CD4-positive, alpha-beta memory T cell (primary cell): Measurements from ENCODE around the gene OTUB1. TPM values are rescaled to one million over a fixed set of nuclear protein-coding genes. Genes with fewer than 3 reads are reported as not detected.
"Not testable (repeated sequence)": the region's sequence is repeated elsewhere in the genome, so short reads cannot be mapped to it uniquely, and the experiment has no call there.

ENCODE experiments used
- CTCF ChIA-PET: fragments of 350-600 bp; sonication (Branson Sonifier 250); formaldehyde crosslinking; loops from one replicate; lab custom pipeline; 2021; ENCODE audit warnings: inconsistent platforms; ENCODE audit not compliant: partially characterized antibody; lab: Charles Lee
- POLR2A ChIA-PET: fragments of 350-600 bp; sonication (Branson Sonifier 250); formaldehyde crosslinking; loops from one replicate; lab custom pipeline; 2021; ENCODE audit not compliant: partially characterized antibody; lab: Charles Lee
- DNase-seq, 5 donors: peaks; one replicate each; pipeline versions ENCODE4 v3.0.0 to v3.0.0-alpha.2; 2020 to 2022; ENCODE audit warnings: mixed read lengths in 1 of 5
- H3K27ac ChIP-seq: one replicate; pipeline ENCODE4 v1.7.0; 2013; ENCODE audit warnings: low read depth, low read length
- H3K27me3 ChIP-seq: 2 replicates; pipeline ENCODE4 v1.7.0; 2013; ENCODE audit warnings: mild to moderate bottlenecking, low read length, moderate library complexity; ENCODE audit not compliant: insufficient read depth
- H3K36me3 ChIP-seq: 2 replicates; pipeline ENCODE4 v1.7.0; 2013; ENCODE audit warnings: mild to moderate bottlenecking, low read length, moderate library complexity; ENCODE audit not compliant: insufficient read depth
- H3K4me1 ChIP-seq: 2 replicates; pipeline ENCODE4 v1.7.0; 2013; ENCODE audit warnings: mild to moderate bottlenecking, low read length, moderate library complexity; ENCODE audit not compliant: insufficient read depth
- H3K4me3 ChIP-seq, 2 donors: one replicate each; pipeline ENCODE4 v1.7.0; 2013; ENCODE audit warnings: low read length in 2 of 2, mild to moderate bottlenecking in 1 of 2
- H3K9me3 ChIP-seq, 2 donors: one replicate each; pipeline ENCODE4 v1.7.0; 2013; ENCODE audit warnings: low read length in 2 of 2, control low read depth in 1 of 2; ENCODE audit not compliant: control insufficient read depth in 1 of 2
- H3K27ac Mint-ChIP-seq, 7 donors: one replicate each; pipeline ENCODE4 v1.8.0; 2020 to 2021; ENCODE audit warnings: mixed read lengths in 7 of 7, mild to moderate bottlenecking in 6 of 7, inconsistent platforms in 3 of 7, moderate library complexity in 3 of 7
- H3K27me3 Mint-ChIP-seq, 2 donors: one replicate each; pipeline ENCODE4 v1.8.0; 2020 to 2021; ENCODE audit warnings: mixed read lengths in 2 of 2
- H3K36me3 Mint-ChIP-seq, 2 donors: one replicate each; pipeline ENCODE4 v1.8.0; 2020 to 2021; ENCODE audit warnings: mixed read lengths in 2 of 2, inconsistent platforms in 1 of 2, mild to moderate bottlenecking in 1 of 2
- H3K4me1 Mint-ChIP-seq, 4 donors: one replicate each; pipeline ENCODE4 v1.8.0; 2020 to 2021; ENCODE audit warnings: mixed read lengths in 4 of 4, mild to moderate bottlenecking in 1 of 4
- H3K4me3 Mint-ChIP-seq, 8 donors: one replicate each; pipeline ENCODE4 v1.8.0; 2020 to 2021; ENCODE audit warnings: mixed read lengths in 8 of 8, mild to moderate bottlenecking in 7 of 8, moderate library complexity in 6 of 8, inconsistent platforms in 3 of 8
- H3K9me3 Mint-ChIP-seq, 8 donors: one replicate each; pipeline ENCODE4 v1.8.0; 2020 to 2021; ENCODE audit warnings: mixed read lengths in 8 of 8, mild to moderate bottlenecking in 5 of 8, inconsistent platforms in 3 of 8, moderate library complexity in 1 of 8
- intact Hi-C: fragments of 100-400 bp; cut with micrococcal nuclease; formaldehyde crosslinking; loops from one replicate; pipeline ENCODE4 v1.15.1; 2023
- polyA plus RNA-seq, 2 donors: library from polyadenylated mRNA; unstranded; fragments of 300-500 nt; fragmentation: Illumina TruSeq; gene quantifications; one replicate each; pipeline ENCODE4 v1.2.3, GENCODE V29; 2021
- total RNA-seq, 2 experiments: library from RNA; stranded (reverse); gene quantifications; one replicate each; pipeline ENCODE4 v1.2.3, GENCODE V29; 2021

OTUB1 gene
- total and polyA plus RNA-seq, 4 experiments from 2014 or later: 72.9 to 171 (median 102) TPM

- intact Hi-C loops: no loop called here
- no peak for DNase-seq
- Histone ChIP-seq H3K4me3 (no peak overlapping the region), H3K36me3 (no peaks in the 10 kb centered on the region), H3K27me3 (no peaks in the 10 kb centered on the region), H3K9me3 (no peaks in the 10 kb centered on the region), H3K27ac (no peak overlapping the region), H3K4me1 (no peaks in the 10 kb centered on the region)
- H3K4me3 Mint-ChIP-seq: no peak overlapping the region
- H3K36me3 Mint-ChIP-seq: no peaks in the 10 kb centered on the region
- ChIA-PET CTCF (no interaction called here), POLR2A (no interaction called here)
- H3K9me3 Mint-ChIP-seq: no peaks in the 10 kb centered on the region
- peaks cover 0 to 6% of the 10 kb centered on the region in 2 donors for H3K27me3 Mint-ChIP-seq
- H3K27ac Mint-ChIP-seq: no peak overlapping the region
- no peaks in the 10 kb centered on the region for H3K4me1 Mint-ChIP-seq
Observed at GRCh38 chr11:64044730-64045393, 58.6 kb downstream of the OTUB1 start.

- Mint-ChIP-seq H3K36me3 (no peaks in the 10 kb centered on the region), H3K4me1 (no peaks in the 10 kb centered on the region), H3K27me3 (no peaks in the 10 kb centered on the region), H3K27ac (no peak overlapping the region), H3K4me3 (no peak overlapping the region), H3K9me3 (no peaks in the 10 kb centered on the region)
- intact Hi-C loops: no loop called here
- Histone ChIP-seq H3K27ac (no peak overlapping the region), H3K36me3 (no peaks in the 10 kb centered on the region), H3K27me3 (no peaks in the 10 kb centered on the region), H3K4me1 (no peaks in the 10 kb centered on the region), H3K9me3 (no peaks in the 10 kb centered on the region), H3K4me3 (no peak overlapping the region)
- ChIA-PET POLR2A (no interaction called here), CTCF (no interaction called here)
- DNase-seq: no peak
Observed at GRCh38 chr11:64045700-64046099, 59.5 kb downstream of the OTUB1 start.

GRCh38 chr11:64047373-64047772 lies 61.1 kb downstream of the OTUB1 start:
- H3K9me3 Mint-ChIP-seq, H3K27ac Mint-ChIP-seq, H3K27ac ChIP-seq, H3K36me3 ChIP-seq, DNase-seq, intact Hi-C loops, POLR2A ChIA-PET, H3K4me1 ChIP-seq, H3K9me3 ChIP-seq, H3K36me3 Mint-ChIP-seq, H3K4me3 Mint-ChIP-seq, CTCF ChIA-PET, H3K27me3 Mint-ChIP-seq, H3K4me1 Mint-ChIP-seq, H3K27me3 ChIP-seq, H3K4me3 ChIP-seq: not testable (repeated sequence)

Other genes with a start within 250 kb of the OTUB1 start
- gene ZFTA, start 217.7 kb upstream of the OTUB1 start, total RNA-seq: 1 to 10 TPM; 1.4 to 1.7 TPM
- under 1 TPM in 1 of 2 donors, not detected in 1; 0.06 TPM for gene ZFTA, start 217.7 kb upstream of the OTUB1 start, polyA plus RNA-seq
- gene SPINDOC, start 173.0 kb upstream of the OTUB1 start, total RNA-seq: 10 to 100 TPM; 12.0 to 14.8 TPM
- under 1 TPM; 0.63 to 0.95 TPM for gene SPINDOC, start 173.0 kb upstream of the OTUB1 start, polyA plus RNA-seq
- 10 to 100 TPM; 60.4 to 68.0 TPM for gene MARK2, start 147.3 kb upstream of the OTUB1 start, total RNA-seq
- gene MARK2, start 147.3 kb upstream of the OTUB1 start, polyA plus RNA-seq: 10 to 100 TPM; 25.1 to 60.3 TPM
- not detected for gene RCOR2, start 69.3 kb upstream of the OTUB1 start, total RNA-seq
- gene RCOR2, start 69.3 kb upstream of the OTUB1 start, polyA plus RNA-seq: not detected
- 10 to 100 TPM; 24.2 to 24.8 TPM for gene NAA40, start 47.4 kb upstream of the OTUB1 start, total RNA-seq
- 1 to 10 TPM; 6.1 to 9.9 TPM for gene NAA40, start 47.4 kb upstream of the OTUB1 start, polyA plus RNA-seq
- gene COX8A, start 11.8 kb upstream of the OTUB1 start, total RNA-seq: 100 to 1,000 TPM; 113 to 130 TPM
- gene COX8A, start 11.8 kb upstream of the OTUB1 start, polyA plus RNA-seq: 100 to 1,000 TPM; 382 to 433 TPM
- not detected for gene FLRT1, start 49.5 kb downstream of the OTUB1 start, total RNA-seq
- not detected for gene FLRT1, start 49.5 kb downstream of the OTUB1 start, polyA plus RNA-seq
- gene MACROD1, start 179.7 kb downstream of the OTUB1 start, total RNA-seq: 1 to 10 TPM; 8.1 to 8.7 TPM
- 1 to 10 TPM; 5.0 to 6.5 TPM for gene MACROD1, start 179.7 kb downstream of the OTUB1 start, polyA plus RNA-seq
- gene STIP1, start 199.7 kb downstream of the OTUB1 start, total RNA-seq: 100 to 1,000 TPM in 1 of 2 experiments, 10 to 100 TPM in 1; 97.4 to 106 TPM
- 10 to 100 TPM; 37.1 to 98.8 TPM for gene STIP1, start 199.7 kb downstream of the OTUB1 start, polyA plus RNA-seq
- 100 to 1,000 TPM; 149 to 152 TPM for gene FERMT3, start 220.3 kb downstream of the OTUB1 start, total RNA-seq
- gene FERMT3, start 220.3 kb downstream of the OTUB1 start, polyA plus RNA-seq: 100 to 1,000 TPM; 198 to 202 TPM
- 10 to 100 TPM; 37.6 to 42.1 TPM for gene TRPT1, start 239.7 kb downstream of the OTUB1 start, total RNA-seq
- gene TRPT1, start 239.7 kb downstream of the OTUB1 start, polyA plus RNA-seq: 10 to 100 TPM; 31.1 to 35.3 TPM
- gene NUDT22, start 239.8 kb downstream of the OTUB1 start, total RNA-seq: 100 to 1,000 TPM in 1 of 2 experiments, 10 to 100 TPM in 1; 83.9 to 101 TPM
- 10 to 100 TPM; 38.1 to 69.6 TPM for gene NUDT22, start 239.8 kb downstream of the OTUB1 start, polyA plus RNA-seq
- gene DNAJC4, start 244.1 kb downstream of the OTUB1 start, total RNA-seq: 10 to 100 TPM; 60.6 to 64.5 TPM
- 10 to 100 TPM; 15.6 to 23.6 TPM for gene DNAJC4, start 244.1 kb downstream of the OTUB1 start, polyA plus RNA-seq
- gene VEGFB, start 248.1 kb downstream of the OTUB1 start, total RNA-seq: 10 to 100 TPM; 96.8 to 97.3 TPM
- gene VEGFB, start 248.1 kb downstream of the OTUB1 start, polyA plus RNA-seq: 10 to 100 TPM in 1 of 2 donors, 1 to 10 TPM in 1; 2.3 to 22.2 TPM